ENCODE data around the gene B4GALT5.

B4GALT5 gene

GRCh38 chr20:49610691-49611538 is 102.8 kb downstream of the B4GALT5 start:
- DNase-seq (ENCODE audit: extremely low read depth in 1 of 2, low read depth in 1 of 2) = peak; percentile 62 to 65

GRCh38 chr20:49608752-49609670 is 104.7 kb downstream of the B4GALT5 start:
- DNase-seq (ENCODE audit: extremely low read depth in 1 of 2, low read depth in 1 of 2) = peak; percentile 55 to 62

- DNase-seq (ENCODE audit: extremely low read depth in 1 of 2, low read depth in 1 of 2) = no peak
These were observed 106.1 kb downstream of the B4GALT5 start for GRCh38 chr20:49607568-49607967.

- DNase-seq (ENCODE audit: extremely low read depth in 1 of 2, low read depth in 1 of 2) = no peak
These were observed 110.5 kb downstream of the B4GALT5 start for GRCh38 chr20:49603209-49603627.

GRCh38 chr20:49602345-49603208 is 111.1 kb downstream of the B4GALT5 start:
- no peak for DNase-seq (ENCODE audit: extremely low read depth in 1 of 2, low read depth in 1 of 2)

- no peak for DNase-seq (ENCODE audit: extremely low read depth in 1 of 2, low read depth in 1 of 2)
These were observed 112.3 kb downstream of the B4GALT5 start for GRCh38 chr20:49601153-49601924.

- DNase-seq (ENCODE audit: extremely low read depth in 1 of 2, low read depth in 1 of 2) = no peak
These were observed 113.9 kb downstream of the B4GALT5 start for GRCh38 chr20:49599746-49600113.

GRCh38 chr20:49597825-49598395 is 115.8 kb downstream of the B4GALT5 start:
- DNase-seq (ENCODE audit: extremely low read depth in 1 of 2, low read depth in 1 of 2) = no peak

GRCh38 chr20:49595811-49596561 is 117.7 kb downstream of the B4GALT5 start:
- peak; percentile 79 to 97 for DNase-seq (ENCODE audit: extremely low read depth in 1 of 2, low read depth in 1 of 2)

GRCh38 chr20:49595346-49595745 is 118.3 kb downstream of the B4GALT5 start:
- DNase-seq (ENCODE audit: extremely low read depth in 1 of 2, low read depth in 1 of 2) = no peak

- DNase-seq (ENCODE audit: extremely low read depth in 1 of 2, low read depth in 1 of 2) = no peak
These were observed 118.8 kb downstream of the B4GALT5 start for GRCh38 chr20:49594931-49595315.

- peak; percentile 59 to 86 for DNase-seq (ENCODE audit: extremely low read depth in 1 of 2, low read depth in 1 of 2)
These were observed 119.3 kb downstream of the B4GALT5 start for GRCh38 chr20:49594143-49594930.

GRCh38 chr20:49593466-49594142 is 120.1 kb downstream of the B4GALT5 start:
- DNase-seq (ENCODE audit: extremely low read depth in 1 of 2, low read depth in 1 of 2) = peak; percentile 19 to 68

- no peak for DNase-seq (ENCODE audit: extremely low read depth in 1 of 2, low read depth in 1 of 2)
These were observed 121.6 kb downstream of the B4GALT5 start for GRCh38 chr20:49592120-49592519.

- peak in 1 of 2 donors; percentile 44 for DNase-seq (ENCODE audit: extremely low read depth in 1 of 2, low read depth in 1 of 2)
These were observed 122.3 kb downstream of the B4GALT5 start for GRCh38 chr20:49591217-49591865.

- DNase-seq (ENCODE audit: extremely low read depth in 1 of 2, low read depth in 1 of 2) = no peak
These were observed 123.3 kb downstream of the B4GALT5 start for GRCh38 chr20:49590163-49591017.
